Measurements from ENCODE around the gene BMPR2. TPM values are rescaled to one million over a fixed set of nuclear protein-coding genes. Genes with fewer than 3 reads are reported as not detected.
"Not testable (repeated sequence)": the region's sequence is repeated elsewhere in the genome, so short reads cannot be mapped to it uniquely, and the experiment has no call there.

The BMPR2 gene
- total RNA-seq: 1 to 10 TPM; 5.1 to 8.0 TPM

DNA sequence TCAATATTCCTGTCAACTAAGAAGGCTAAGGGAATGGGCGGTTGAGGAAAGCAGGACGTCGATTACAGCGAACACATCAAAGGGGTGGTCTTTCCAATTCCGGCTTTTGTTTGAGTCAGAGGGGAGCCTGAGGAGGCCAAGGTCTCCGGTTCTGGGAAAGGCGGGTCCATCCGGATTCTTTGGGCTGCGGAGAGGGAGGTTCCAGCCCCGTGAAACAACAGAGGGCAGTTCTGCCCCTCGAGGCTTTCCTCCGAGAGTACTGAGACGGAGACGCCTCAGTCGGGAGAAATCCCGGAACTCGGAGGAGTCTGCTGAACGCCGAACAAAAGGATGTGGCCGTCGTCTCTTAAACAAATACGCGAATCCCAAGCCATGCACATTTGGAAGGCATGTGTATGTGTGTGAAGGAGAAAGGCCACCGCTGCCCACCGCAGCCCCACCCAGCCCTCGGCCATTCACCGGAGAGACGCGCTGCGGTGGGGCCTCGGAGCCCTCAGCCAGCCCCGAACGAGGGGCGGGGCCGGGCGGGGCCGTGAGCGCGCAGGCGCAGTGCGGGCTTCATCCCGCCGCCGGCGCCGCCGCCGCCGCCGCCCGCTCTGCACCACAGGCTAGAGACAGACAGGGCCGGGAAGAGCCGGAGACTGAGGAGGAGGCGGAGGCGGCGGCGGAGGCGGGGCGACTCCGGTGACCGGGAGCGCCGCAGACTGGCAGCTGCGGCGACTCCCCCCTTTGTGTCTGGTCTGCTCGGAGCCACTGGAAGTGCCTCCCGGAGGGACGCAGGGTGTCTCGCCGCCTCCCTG, at the start of gene BMPR2:
TSS of gene BMPR2 (plus strand) at position 719 of the 800 bp plus-strand sequence. CDS start 1,148 bp downstream, outside the sequence.
- H3K9me3 Mint-ChIP-seq: no peaks in the 10 kb centered on the region
- peak within 1 kb of the TSS; percentile 90 to 98 for H3K27ac Mint-ChIP-seq
- ATAC-seq (peak; percentile 85 to 89), DNase-seq (ENCODE audit: low spot score in 2 of 2) (peak; percentile 89 to 90)
- H3K36me3 Mint-ChIP-seq: peaks cover 13 to 15% of the 10 kb centered on the region in 2 donors

DNA sequence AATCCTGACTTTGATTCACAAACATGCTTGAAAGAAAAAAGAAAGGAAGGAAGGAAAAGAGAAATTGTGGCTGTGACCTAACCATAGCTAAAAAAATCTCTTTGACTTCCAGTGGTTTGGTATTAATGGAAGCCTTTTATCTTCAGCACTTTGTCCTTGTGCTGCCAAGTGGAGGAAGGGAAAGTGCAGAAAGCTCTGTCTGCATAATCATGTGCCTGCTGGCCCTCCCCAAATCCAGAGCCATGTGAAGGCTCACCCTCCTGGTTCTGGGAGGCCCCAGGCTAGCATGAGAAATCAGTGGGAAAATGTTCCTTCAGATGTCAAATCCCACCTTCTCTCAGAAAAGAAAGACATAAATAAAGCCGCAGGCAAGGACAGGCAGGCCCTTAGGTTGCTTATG, 48.3 kb upstream of the BMPR2 start:
- H3K27ac Mint-ChIP-seq: no peak overlapping the region
- ATAC-seq: no peak
- H3K36me3 Mint-ChIP-seq: peaks cover 0 to 5% of the 10 kb centered on the region in 2 donors
- DNase-seq (ENCODE audit: low spot score in 2 of 2): no peak
- no peaks in the 10 kb centered on the region for H3K9me3 Mint-ChIP-seq

DNA sequence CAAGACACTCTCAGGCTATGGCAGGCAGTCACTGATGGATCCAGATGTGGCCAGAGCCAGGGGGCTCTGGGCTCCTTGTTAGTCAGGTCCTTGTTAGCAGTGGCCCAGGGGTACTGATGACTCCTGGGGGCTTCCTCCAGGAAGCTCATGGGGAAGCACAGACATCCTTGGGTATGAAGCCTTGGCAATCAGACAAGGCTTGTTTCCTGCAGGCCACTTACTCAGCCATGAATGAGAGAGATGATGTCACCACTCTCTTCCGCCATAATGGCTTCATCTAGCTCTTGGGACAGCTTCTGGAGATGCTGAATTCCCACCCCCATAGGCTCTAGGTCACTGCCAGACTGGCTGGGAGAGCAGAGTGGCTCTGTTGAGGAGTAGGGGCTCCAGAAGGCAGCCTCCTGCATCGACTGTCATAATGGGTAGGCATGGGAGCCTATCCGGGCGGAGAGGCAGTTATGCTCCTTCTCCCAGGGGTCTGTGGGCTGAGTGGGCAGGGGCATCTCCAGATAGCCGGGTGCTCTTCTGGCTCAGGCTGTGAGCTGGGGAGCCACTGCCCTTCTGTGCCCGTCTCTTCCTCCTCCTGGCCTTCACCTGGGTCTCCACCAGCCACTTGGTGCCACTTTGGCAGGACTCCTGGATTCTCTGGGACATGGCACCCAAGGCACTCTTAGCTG, 40.2 kb upstream of the BMPR2 start:
- ATAC-seq: no peak
- H3K9me3 Mint-ChIP-seq: no peaks in the 10 kb centered on the region
- H3K36me3 Mint-ChIP-seq: no peaks in the 10 kb centered on the region
- DNase-seq (ENCODE audit: low spot score in 2 of 2): no peak
- no peak overlapping the region for H3K27ac Mint-ChIP-seq

DNA sequence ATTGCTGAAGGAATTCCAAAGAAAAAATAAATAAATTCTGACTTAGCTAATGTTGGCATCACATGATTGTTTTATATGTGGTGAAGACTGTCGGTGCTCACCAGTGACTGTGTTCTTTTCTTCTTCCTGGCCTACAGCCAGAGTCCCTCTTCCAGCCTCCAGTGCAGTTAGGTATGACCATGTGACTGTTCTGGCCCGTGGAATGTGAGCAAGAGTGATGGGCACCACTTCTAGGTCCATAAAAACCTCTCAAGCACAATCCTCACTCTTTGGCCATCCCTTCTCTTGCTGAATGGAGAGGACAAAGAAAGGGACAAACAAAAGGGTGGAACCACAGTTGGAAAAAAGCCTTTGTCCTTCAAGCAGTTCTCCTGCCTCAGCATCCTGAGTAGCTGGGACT, 39.0 kb upstream of the BMPR2 start:
- H3K9me3 Mint-ChIP-seq: no peaks in the 10 kb centered on the region

DNA sequence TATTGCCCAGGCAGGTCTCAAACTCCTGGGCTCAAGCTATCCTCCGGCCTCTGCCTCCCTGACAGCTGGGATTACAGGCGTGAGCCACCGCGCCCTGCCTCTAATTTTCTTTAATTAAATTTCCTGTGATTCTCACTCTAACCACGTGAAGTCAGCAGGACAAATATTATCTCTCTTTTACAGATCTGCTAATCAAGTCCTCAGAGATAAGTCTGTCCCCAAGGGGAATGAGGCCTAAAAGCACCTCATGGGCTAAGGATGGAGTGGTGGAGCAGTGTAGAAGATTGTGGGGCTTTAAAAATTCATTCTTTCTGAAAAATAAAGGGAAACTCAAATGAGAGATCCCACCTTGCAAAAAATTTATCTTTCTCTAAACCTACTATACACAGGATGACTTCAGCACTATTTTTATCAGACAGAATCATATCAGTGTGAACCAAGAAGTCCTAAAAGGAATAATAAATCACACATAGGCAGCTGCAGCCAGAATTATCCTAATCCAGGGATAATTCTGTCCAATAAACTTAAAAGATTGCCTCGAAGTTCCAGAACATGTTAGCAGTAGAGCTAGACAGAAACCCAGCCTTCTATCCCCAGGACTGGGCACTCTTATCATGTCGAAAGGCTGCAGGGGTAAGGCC, 38.3 kb upstream of the BMPR2 start:
- peak overlapping the region in 1 of 2 donors; percentile 68 for H3K27ac Mint-ChIP-seq
- H3K9me3 Mint-ChIP-seq: no peaks in the 10 kb centered on the region
- ATAC-seq (no peak), DNase-seq (ENCODE audit: low spot score in 2 of 2) (no peak)
- no peaks in the 10 kb centered on the region for H3K36me3 Mint-ChIP-seq

More for the DNA sequence above, 39.0 kb upstream of the BMPR2 start:
- no peak for DNase-seq (ENCODE audit: low spot score in 2 of 2)
- no peak for ATAC-seq
- Mint-ChIP-seq H3K27ac (no peak overlapping the region), H3K36me3 (no peaks in the 10 kb centered on the region)

DNA sequence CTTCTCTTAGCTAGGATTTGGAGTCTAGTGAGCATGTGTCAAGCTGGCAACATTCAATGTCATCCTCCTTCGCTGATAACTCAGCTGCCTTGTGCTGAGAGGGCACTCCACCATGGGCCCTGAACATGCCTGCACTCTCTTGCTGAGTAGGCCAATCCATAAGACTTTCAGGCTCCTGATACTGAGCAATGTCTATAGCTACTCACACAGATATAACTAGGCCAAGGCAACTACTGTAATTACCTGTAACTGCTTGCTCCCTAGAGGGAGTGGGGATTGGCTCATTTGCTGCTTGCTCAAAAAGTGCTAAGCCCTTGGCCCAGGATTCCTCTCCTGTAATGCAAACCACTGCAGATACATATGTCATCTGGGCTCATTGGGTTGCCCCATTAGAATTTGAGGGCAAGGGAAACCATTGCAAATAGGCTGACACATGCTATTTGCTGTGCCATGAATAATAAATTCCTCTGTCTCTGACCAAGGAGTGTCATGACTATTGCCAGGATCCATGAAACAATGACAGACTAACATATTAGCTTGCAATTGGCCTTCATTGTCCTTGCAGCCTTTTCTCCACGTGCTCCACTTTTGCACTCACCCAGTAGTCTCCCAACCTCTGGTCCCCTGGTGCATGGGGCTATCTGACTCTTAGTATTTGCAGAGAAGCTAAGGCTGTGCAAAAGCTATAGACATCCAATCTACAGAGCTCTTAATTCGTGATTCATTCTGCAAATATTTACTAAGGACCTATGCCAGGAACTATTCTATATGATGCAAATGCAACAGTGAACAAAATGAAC, 36.9 kb upstream of the BMPR2 start:
- DNase-seq (ENCODE audit: low spot score in 2 of 2): no peak
- Mint-ChIP-seq H3K27ac (peak overlapping the region in 1 of 2 donors; percentile 61), H3K36me3 (no peaks in the 10 kb centered on the region), H3K9me3 (no peaks in the 10 kb centered on the region)
- ATAC-seq: peak in 1 of 2 donors; percentile 24

DNA sequence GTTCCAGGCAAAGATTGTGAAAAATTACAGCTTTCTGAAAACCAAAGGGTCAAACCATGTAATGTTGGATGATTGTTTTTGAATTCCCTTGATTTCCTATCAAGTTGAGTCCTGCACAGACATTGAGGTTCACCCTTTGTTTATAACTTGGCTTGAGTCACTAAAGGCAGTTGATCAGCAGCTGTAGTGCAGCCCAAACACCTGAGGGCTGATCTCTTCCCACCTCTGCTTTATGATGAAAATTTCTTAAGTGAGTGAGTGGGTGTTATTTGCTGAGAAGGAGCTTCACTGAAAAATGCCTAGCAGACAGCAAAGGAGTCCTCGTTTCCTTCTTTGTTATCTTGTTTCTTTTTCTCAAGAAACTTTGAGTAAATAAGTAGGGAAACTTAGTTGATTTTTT, 31.9 kb upstream of the BMPR2 start:
- H3K36me3 Mint-ChIP-seq: no peaks in the 10 kb centered on the region
- no peak for ATAC-seq
- H3K9me3 Mint-ChIP-seq: no peaks in the 10 kb centered on the region
- no peak for DNase-seq (ENCODE audit: low spot score in 2 of 2)
- no peak overlapping the region for H3K27ac Mint-ChIP-seq

DNA sequence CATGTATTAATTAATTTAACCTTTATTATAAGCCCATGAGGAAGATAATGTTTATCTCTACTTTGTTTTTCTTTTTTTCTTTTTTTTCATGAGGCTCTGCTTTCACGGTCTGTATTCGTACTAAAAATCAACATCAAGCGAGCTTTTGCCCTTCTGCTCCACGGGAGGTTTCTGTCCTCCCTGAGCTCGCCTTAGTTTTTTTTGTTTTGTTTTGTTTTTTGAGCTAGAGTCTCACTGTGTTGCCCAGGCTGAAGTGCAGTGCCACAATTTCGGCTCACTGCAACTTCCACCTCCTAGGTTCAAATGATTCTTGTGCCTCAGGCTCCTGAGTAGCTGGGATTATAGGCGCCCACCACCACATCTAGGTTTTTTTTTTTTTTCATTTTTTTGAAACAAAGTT, 29.9 kb upstream of the BMPR2 start:
- Mint-ChIP-seq H3K9me3 (no peaks in the 10 kb centered on the region), H3K27ac (no peak overlapping the region), H3K36me3 (no peaks in the 10 kb centered on the region)
- DNase-seq (ENCODE audit: low spot score in 2 of 2): no peak
- ATAC-seq: no peak

DNA sequence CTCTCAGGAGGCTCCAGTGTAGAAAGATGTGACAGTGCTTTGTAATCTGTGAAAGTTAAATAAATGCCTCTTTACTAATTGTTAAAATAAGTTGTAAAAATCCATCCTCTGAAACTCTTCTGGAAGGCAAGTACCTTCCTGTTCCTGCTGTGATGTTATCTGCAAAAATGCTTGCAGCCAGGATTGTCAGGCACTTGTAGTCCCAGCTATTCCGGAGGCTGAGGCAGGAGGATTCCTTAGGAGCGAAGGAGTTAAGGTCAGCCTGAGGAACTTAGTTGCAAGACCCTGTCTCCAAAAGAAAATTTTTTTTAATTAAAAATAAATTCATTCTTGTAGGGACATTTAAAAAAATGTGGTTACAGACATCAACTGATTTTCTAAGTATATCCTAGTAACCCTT, 22.7 kb upstream of the BMPR2 start:
- Mint-ChIP-seq H3K27ac (no peak overlapping the region), H3K36me3 (no peaks in the 10 kb centered on the region), H3K9me3 (no peaks in the 10 kb centered on the region)
- ATAC-seq: no peak
- DNase-seq (ENCODE audit: low spot score in 2 of 2): no peak

DNA sequence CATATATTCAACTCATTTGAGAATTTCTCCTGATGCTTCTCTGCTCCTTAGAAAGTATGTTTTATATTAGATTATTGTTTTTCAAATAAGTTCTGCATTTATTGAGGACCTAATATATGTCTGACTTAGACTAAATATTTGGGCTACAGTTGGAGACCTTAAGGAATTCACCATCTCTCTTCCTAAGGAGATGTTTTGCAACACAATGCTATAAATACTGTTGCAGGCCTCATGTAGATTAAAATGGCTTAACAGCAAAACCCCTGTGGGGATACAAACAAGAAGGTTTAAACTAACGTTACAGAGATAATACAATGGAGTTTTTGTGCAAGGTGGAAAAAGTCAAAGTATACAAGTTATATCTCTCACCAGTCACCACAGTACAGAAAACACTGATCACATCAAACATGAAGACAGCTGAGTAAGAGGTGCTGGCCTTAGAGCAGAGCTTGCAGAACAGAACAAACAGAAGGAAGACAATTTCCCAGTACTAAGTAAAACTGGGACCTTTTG, 20.1 kb upstream of the BMPR2 start:
- Mint-ChIP-seq H3K36me3 (no peaks in the 10 kb centered on the region), H3K27ac (no peak overlapping the region), H3K9me3 (no peaks in the 10 kb centered on the region)
- ATAC-seq (no peak), DNase-seq (ENCODE audit: low spot score in 2 of 2) (no peak)

DNA sequence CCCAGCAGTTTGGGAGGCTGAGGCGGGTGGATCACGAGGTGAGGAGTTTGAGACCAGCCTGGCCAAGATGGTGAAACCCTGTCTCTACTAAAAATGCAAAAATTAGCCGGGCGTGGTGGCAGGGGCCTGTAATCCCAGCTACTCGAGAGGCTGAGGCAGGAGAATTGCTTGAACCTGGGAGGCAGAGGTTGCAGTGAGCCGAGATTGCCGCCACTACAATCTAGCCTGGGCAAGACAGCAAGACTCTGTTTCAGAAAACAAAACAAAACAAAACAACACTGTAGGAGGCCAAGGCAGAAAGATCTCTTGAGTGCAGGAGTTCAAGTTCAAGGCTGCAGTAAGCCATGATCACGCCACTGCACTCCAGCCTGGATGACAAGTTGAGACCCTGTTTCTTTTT, 17.2 kb upstream of the BMPR2 start:
- ATAC-seq; H3K36me3 Mint-ChIP-seq; DNase-seq (ENCODE audit: low spot score in 2 of 2); H3K9me3 Mint-ChIP-seq; H3K27ac Mint-ChIP-seq: not testable (repeated sequence)

DNA sequence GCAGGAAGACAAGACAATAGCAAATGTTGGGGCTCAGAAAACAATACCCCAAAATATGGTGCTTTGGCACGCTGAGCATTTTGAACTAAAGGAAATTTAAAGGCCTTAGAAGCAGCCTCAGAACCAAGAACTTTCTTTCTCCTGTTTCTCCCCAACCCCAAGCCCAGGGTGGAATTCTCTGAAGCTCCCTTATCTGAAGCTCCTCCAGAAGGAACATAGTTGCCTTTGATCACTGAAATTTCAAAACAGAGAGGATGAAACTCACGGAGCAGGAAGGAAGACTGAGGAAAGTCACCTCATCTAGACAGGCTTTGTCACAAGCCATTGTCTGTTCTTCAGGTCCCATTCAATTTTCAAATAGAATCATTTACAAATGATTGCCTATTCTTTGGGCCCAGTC, 15.5 kb upstream of the BMPR2 start:
- Mint-ChIP-seq H3K27ac (no peak overlapping the region), H3K9me3 (no peaks in the 10 kb centered on the region), H3K36me3 (no peaks in the 10 kb centered on the region)
- DNase-seq (ENCODE audit: low spot score in 2 of 2) (no peak), ATAC-seq (no peak)

DNA sequence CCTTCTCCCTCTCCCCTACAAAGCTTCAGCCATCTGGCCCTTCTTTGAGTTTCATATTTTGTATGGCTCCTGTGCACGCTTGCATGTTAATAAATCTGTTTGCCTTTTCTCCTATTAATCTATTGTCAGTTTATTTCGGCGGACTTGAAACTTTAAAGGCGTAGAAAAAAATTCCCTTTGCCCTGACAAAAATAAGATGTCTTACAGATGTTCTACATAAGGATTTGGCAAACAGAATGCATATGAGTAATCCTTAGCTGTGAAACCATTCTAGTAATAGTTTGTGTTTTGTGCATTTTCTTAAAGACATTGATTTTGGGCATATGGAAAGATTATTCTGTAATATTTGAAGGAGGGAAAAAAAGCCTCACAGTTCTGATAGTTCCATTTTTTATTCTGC, 15.0 kb upstream of the BMPR2 start:
- Mint-ChIP-seq H3K36me3 (no peaks in the 10 kb centered on the region), H3K27ac (no peak overlapping the region), H3K9me3 (no peaks in the 10 kb centered on the region)
- ATAC-seq: no peak
- no peak for DNase-seq (ENCODE audit: low spot score in 2 of 2)

DNA sequence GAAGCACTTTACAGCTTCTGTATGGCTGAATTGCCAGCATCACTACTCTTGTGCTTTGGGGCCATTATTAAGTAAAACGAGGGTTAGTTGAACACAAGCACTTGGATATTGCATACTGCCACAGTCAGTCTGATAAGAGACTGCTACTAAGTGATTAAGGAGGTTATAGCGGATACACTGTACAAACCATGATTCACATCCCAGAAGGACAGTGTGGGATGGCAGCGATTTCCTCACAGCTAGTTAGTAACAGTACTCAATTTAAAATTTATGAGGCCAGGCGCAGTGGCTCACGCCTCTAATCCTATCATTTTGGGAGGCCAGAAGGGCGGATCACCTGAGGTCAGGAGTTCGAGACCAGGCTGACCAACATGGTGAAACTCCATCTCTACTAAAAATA, 2.6 kb upstream of the BMPR2 start:
- DNase-seq (ENCODE audit: low spot score in 2 of 2): no peak
- Mint-ChIP-seq H3K36me3 (peaks cover 13 to 15% of the 10 kb centered on the region in 2 donors), H3K9me3 (no peaks in the 10 kb centered on the region), H3K27ac (peak overlapping the region in 1 of 2 donors; percentile 40)
- no peak for ATAC-seq

DNA sequence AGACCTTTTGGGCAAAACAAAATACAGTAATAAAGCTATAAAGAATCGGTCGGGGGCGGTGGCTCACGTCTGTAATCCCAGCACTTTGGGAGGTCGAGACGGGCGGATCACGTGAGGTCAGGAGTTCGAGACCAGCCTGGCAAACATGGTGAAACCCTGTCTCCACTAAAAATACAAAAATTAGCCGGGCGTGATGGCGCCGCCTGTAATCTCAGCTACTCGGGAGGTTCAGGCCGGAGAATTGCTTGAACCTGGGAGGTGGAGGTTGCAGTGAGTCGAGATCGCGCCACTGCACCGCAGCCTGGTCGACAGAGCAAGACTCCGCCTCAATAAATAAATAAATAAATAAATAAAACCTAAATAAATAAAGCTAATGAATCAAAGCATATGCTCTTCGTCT, 1.7 kb upstream of the BMPR2 start:
- not testable (repeated sequence) for DNase-seq (ENCODE audit: low spot score in 2 of 2); H3K9me3 Mint-ChIP-seq; ATAC-seq
- Mint-ChIP-seq H3K27ac (peak overlapping the region; percentile 26 to 90), H3K36me3 (peaks cover 13 to 15% of the 10 kb centered on the region in 2 donors)

DNA sequence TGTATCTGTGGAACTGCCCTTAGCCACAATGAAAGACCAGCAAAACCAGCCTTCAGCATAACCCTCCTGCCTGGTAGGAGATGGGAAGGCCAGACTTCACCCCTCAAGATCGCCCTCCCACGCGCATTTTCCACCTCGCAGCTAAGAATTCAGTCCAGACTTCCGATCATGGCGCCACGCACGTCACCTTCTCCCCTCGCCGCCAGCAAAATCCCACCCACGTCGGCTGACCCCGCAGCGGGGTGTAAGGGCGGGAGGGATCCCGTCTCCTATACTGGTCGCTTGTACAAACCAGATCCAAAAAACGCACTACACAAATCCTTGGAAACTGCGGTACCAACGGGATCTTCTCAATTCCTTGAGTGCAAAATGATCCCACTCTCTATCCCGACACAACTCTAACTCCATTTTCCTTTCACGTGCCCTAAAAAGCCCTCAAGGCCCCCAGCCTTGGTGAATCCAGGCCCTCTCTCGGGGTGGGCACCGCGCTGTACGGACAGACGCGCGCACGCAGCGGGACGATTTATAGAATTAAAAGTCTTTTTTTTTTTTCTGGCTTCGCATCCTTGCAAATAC, 1.0 kb upstream of the BMPR2 start:
- H3K36me3 Mint-ChIP-seq: peaks cover 13 to 15% of the 10 kb centered on the region in 2 donors
- DNase-seq (ENCODE audit: low spot score in 2 of 2): peak in 1 of 2 donors; percentile 27
- H3K9me3 Mint-ChIP-seq: no peaks in the 10 kb centered on the region
- peak in 1 of 2 donors; percentile 12 for ATAC-seq
- H3K27ac Mint-ChIP-seq: peak overlapping the region; percentile 90 to 98

All from activated naive CD4-positive, alpha-beta T cell treated with anti-CD3 and anti-CD28 coated beads, Interleukin-2, amount 50 U/mL, for 72 hours (primary cell).